ENCODE results near the gene LAD1. TPM values are rescaled to one million over a fixed set of nuclear protein-coding genes. Genes with fewer than 3 reads are reported as not detected.

LAD1 gene
- total and polyA plus RNA-seq, 2 of the 4 experiments (the other 2 are of a cell fraction), result under 0.01 to 0.07 TPM

DNA sequence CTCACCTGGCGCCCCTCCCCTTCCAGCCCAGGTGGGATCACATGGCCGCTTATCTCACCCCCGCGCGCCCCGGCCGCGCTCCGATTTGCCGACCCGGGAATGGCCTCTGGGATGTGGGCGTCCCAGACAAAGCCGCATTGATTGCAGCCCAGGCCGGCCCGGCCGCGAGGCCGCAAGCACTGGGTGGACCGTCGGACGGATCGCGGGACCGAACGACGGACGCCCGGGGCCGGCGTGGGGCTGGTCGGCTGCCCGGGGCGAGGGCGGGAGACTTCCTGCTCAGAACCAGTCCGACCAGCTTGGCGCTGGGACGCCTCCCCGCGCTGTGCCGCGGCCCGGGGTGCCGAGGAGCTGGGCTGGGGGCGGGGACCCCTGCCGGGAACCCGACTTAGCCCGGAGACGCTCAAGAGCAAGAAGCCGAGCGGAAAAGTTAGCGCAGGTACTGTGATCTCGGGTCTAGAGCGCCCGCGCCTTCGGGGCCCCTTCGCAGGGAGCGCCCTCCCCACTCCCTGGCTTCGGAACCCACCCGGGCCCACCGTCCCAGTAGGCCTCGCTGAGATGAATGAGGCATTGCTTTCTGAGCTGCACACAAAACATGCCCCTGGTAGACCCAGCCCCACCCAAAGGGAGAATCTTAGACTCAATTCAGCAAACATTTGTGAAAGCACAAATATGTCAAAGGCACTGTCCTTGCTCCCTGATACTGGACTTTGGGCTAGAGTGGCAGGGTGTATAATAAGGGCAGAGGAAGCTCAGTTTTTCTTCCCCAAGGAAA, 415 bp upstream of the LAD1 start:
- H3K27me3 ChIP-seq (ENCODE audit: control insufficient read depth, insufficient read depth, low read length), result peaks cover 87% of the 10 kb centered on the region
- H3K23ac ChIP-seq (ENCODE audit: low read depth, low read length), result no peak overlapping the region
- no peaks in the 10 kb centered on the region for H3K4me1 ChIP-seq (ENCODE audit: control insufficient read depth, insufficient read depth, low read length)
- DNase-seq (no peak), ATAC-seq (ENCODE audit: low read depth) (peak; percentile 48)
- no peak overlapping the region for H2BK5ac ChIP-seq (ENCODE audit: low read depth, low read length, poor library complexity, severe bottlenecking)
- no peaks in the 10 kb centered on the region for H3K79me1 ChIP-seq (ENCODE audit: low read depth in 1 of 2, low read length in 2 of 2)
- dilution Hi-C loops (cut with HindIII; ENCODE audit: low sequenced_read_pairs, unreplicated experiment), result no loop called here
- ChIA-PET POLR2A (ENCODE audit: unreplicated experiment) (no interaction called here), CTCF (no interaction called here)
- no peak for TF ChIP-seq RFX5 (IDR thresholded peaks at IDR 0.05; ENCODE audit: low read depth, low read length)
- TF ChIP-seq MAZ (IDR thresholded peaks at IDR 0.05; ENCODE audit: borderline replicate concordance, low read depth, low read length), result no peak
- TF ChIP-seq SMC3 (IDR thresholded peaks at IDR 0.05; ENCODE audit: low read depth, low read length), result no peak
- TF ChIP-seq MAFK (IDR thresholded peaks at IDR 0.05; ENCODE audit: low read depth, low read length), result no peak
- TF ChIP-seq FOS (IDR thresholded peaks at IDR 0.05; ENCODE audit: low read depth, low read length), result no peak
- TF ChIP-seq RCOR1 (IDR thresholded peaks at IDR 0.05; ENCODE audit: insufficient replicate concordance, low read length), result no peak
- no peak for TF ChIP-seq BHLHE40 (IDR thresholded peaks at IDR 0.05; ENCODE audit: low read depth, low read length)
- H3K9me1 ChIP-seq (ENCODE audit: insufficient read depth, low read length), result no peaks in the 10 kb centered on the region
- H3K18ac ChIP-seq (ENCODE audit: low read depth, low read length), result no peak overlapping the region
- H4K91ac ChIP-seq (ENCODE audit: insufficient read depth, low read depth, low read length), result no peak overlapping the region
- no peak overlapping the region for H2BK120ac ChIP-seq (ENCODE audit: low read depth, low read length)
- no peak overlapping the region for H3K4ac ChIP-seq (ENCODE audit: low read depth, low read length)
- peak overlapping the region; percentile 41 for H2AFZ ChIP-seq (replicated peaks; ENCODE audit: low read length, poor library complexity)
- no peak overlapping the region for H2AK9ac ChIP-seq (replicated peaks; ENCODE audit: low read depth, low read length, poor library complexity)
- no peak overlapping the region for H3K4me3 ChIP-seq (ENCODE audit: insufficient read depth, low read depth, low read length)
- H3K36me3 ChIP-seq (ENCODE audit: control insufficient read depth, insufficient read depth, low read length), result no peaks in the 10 kb centered on the region
- no peak overlapping the region for H4K8ac ChIP-seq (ENCODE audit: low read depth in 2 of 2, low read length in 2 of 2)
- intact Hi-C loops (cut with micrococcal nuclease), result no loop called here
- H3K14ac ChIP-seq (replicated peaks; ENCODE audit: low read depth, low read length), result no peak overlapping the region
- no peak overlapping the region for H3K56ac ChIP-seq (ENCODE audit: extremely low read depth, insufficient read depth, low read length)
- H2BK20ac ChIP-seq (ENCODE audit: low read depth, low read length), result no peak overlapping the region
- H3K27ac ChIP-seq (ENCODE audit: insufficient read depth, low read length), result no peak overlapping the region
- H2BK15ac ChIP-seq (ENCODE audit: low read depth, low read length), result no peak overlapping the region
- no peak overlapping the region for H4K5ac ChIP-seq (ENCODE audit: low read depth, low read length)
- H3K9me3 ChIP-seq (ENCODE audit: control insufficient read depth, insufficient read depth, low read length), result no peaks in the 10 kb centered on the region
- no peak overlapping the region for H2AK5ac ChIP-seq (ENCODE audit: low read depth, low read length)
- WGBS, 2 experiments (ENCODE audit: extremely low coverage in 2 of 2, insufficient read length in 1 of 2), result 6% methylated on average over 31 of the region's 62 CpGs; no CpG with 5 or more reads in 1 of the 2 experiments
- in situ Hi-C loops (cut with MboI; ENCODE audit: low sequenced_read_pairs), result no loop called here
- no peak overlapping the region for H3K4me2 ChIP-seq (ENCODE audit: low read depth, low read length)
- H4K20me1 ChIP-seq (ENCODE audit: insufficient read depth, low read length), result no peaks in the 10 kb centered on the region
- BruUV-seq (replicated peaks), result no TSS peak
- H3K9ac ChIP-seq (ENCODE audit: low read depth, low read length), result no peak overlapping the region
